ENCODE results near the gene RNASE1.

DNA sequence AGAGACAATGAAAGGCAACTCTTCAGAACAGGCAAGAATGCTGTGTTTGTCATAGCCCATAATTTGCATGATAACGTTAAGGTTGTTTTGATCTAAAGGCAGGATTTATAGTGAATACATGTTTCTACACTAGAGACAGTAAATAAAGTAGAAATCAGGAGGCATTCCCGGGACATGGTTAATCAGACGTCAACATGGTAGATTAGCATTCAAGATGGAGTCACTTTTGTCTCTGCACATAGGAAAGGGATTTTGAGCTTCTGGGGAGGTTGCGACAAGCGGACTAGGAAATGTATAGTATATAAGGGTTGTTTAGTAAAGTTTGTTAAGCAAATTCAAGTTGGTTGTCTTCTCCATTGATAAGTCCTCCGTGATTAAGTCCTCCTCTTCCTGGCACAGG is 2.8 kb upstream of the RNASE1 start:
- TF ChIP-seq CTCF (IDR thresholded peaks at IDR 0.05): no peak
- TF ChIP-seq POLR2A (IDR thresholded peaks at IDR 0.05): no peak
